Tibial nerve (tissue), 3 donors: ENCODE measurements around the gene SIGLEC14.

Experiments
- CTCF ChIP-seq, 5 experiments: fragments of 200-600 bp in 3 of 5; fragments of 450-650 bp in 2 of 5; sonication (generic) in 3 of 5; IDR thresholded peaks; one replicate each; pipeline ENCODE4 v1.5.1; 2016 to 2019; ENCODE audit warnings: antibody characterized with exemption in 5 of 5, mild to moderate bottlenecking in 3 of 5, moderate library complexity in 2 of 5
- POLR2A ChIP-seq, 2 donors: fragments of 450-650 bp; IDR thresholded peaks; one replicate each; pipeline ENCODE4 v1.6.1; 2017; ENCODE audit warnings: antibody characterized with exemption in 2 of 2, mild to moderate bottlenecking in 2 of 2, moderate library complexity in 2 of 2

- TF ChIP-seq CTCF (IDR thresholded peaks at IDR 0.05): no peak
- no peak for TF ChIP-seq POLR2A (IDR thresholded peaks at IDR 0.05)
Measured at GRCh38 chr19:51607077-51607476, 39.5 kb downstream of the SIGLEC14 start.
